ENCODE data around the gene KCNJ1. TPM values are rescaled to one million over a fixed set of nuclear protein-coding genes. Genes with fewer than 3 reads are reported as not detected.

KCNJ1 gene
- total and polyA plus RNA-seq, 10 of the 15 experiments (the other 5 are each of a cell fraction or from before 2014, with no cell fraction given) = not detected

GRCh38 chr11:128886406-128887124, 19.5 kb upstream of the KCNJ1 start:
- CTCF ChIA-PET = interaction anchor here (0.6 to 10.8 kb wide), 16 partner anchors 11 to 735 kb away, joined by 3 to 480 read pairs (median 4); no protein-coding TSS in a partner anchor
- Histone ChIP-seq H2AFZ (ENCODE audit: control insufficient read depth, low read depth, low read length) (no peak overlapping the region), H4K20me1 (ENCODE audit: control insufficient read depth, insufficient read depth) (no peaks in the 10 kb centered on the region), H3K27me3 (replicated peaks in 1 of 2; ENCODE audit: control insufficient read depth in 2 of 2, insufficient read depth in 2 of 2, low read length in 1 of 2) (peaks cover 12 to 15% of the 10 kb centered on the region in 2 experiments), H3K4me3 (no peak overlapping the region), H3K4me1 (ENCODE audit: control insufficient read depth, insufficient read depth, low read length) (no peaks in the 10 kb centered on the region), H3K9me3 (replicated peaks; ENCODE audit: control insufficient read depth, insufficient read depth, low read length) (no peaks in the 10 kb centered on the region), H3K9ac (ENCODE audit: control insufficient read depth, insufficient read depth, low read length) (no peak overlapping the region), H3K4me2 (ENCODE audit: control insufficient read depth, insufficient read depth) (no peak overlapping the region), H3K36me3 (ENCODE audit: control insufficient read depth in 2 of 2, insufficient read depth in 2 of 2, low read length in 1 of 2) (no peaks in the 10 kb centered on the region), H3K27ac (ENCODE audit: control insufficient read depth, insufficient read depth) (no peak overlapping the region), H3K79me2 (ENCODE audit: control insufficient read depth, insufficient read depth, low read length) (no peaks in the 10 kb centered on the region)
- TF ChIP-seq NKRF (conservative IDR thresholded peaks at IDR 0.05) (no peak), SIX5 (IDR thresholded peaks at IDR 0.05; ENCODE audit: low read depth, low read length, severe bottlenecking) (no peak), CTCF (IDR thresholded peaks at IDR 0.05 in 2 of 3, conservative IDR thresholded peaks at IDR 0.05 in 1 of 3; ENCODE audit: control insufficient read depth in 2 of 3, extremely low read depth in 1 of 3, insufficient read depth in 1 of 3, low read depth in 3 of 3, low read length in 3 of 3) (peak in 2 of 3 experiments; percentile 21 to 42; a peak in 3 of 6 replicates), POU2F2 (IDR thresholded peaks at IDR 0.05; ENCODE audit: borderline replicate concordance, low read depth, low read length) (no peak), SMC3 (IDR thresholded peaks at IDR 0.05; ENCODE audit: borderline replicate concordance, low read length) (peak; percentile 38; the same call in 1 of the 2 replicates)
- SMC1A ChIA-PET (ENCODE audit: uncharacterized antibody, unreplicated experiment) = interaction anchor here (0.8 to 12.3 kb wide), 7 partner anchors 12 to 447 kb away, joined by 3 to 249 read pairs (median 3); no protein-coding TSS in a partner anchor
- intact Hi-C loops (cut with micrococcal nuclease; ENCODE audit: unreplicated experiment) = no loop called here
- RAD21 ChIA-PET (ENCODE audit: unreplicated experiment) = interaction anchor here (0.7 to 4.2 kb wide), 6 partner anchors 18 to 76 kb away, joined by 3 to 109 read pairs (median 5); no protein-coding TSS in a partner anchor
- POLR2A ChIA-PET = no interaction called here
- in situ Hi-C loops (cut with MboI) = loop anchor here (5.0 to 10.0 kb wide), 2 partner anchors 71 to 448 kb away; no protein-coding TSS in a partner anchor
- peak; percentile 51 for ATAC-seq
- 0% methylated on average over 5 of the region's 5 CpGs for WGBS (ENCODE audit: insufficient coverage, insufficient replicate concordance, low lambda C conversion rate, missing lambda C conversion rate)
- no TSS peak for BruUV-seq (replicated peaks)
- FAIRE-seq = no peak
- DNase-seq (ENCODE audit: low read depth, low spot score) = no peak

Measured in GM12878 (cell line).